ENCODE results near the gene WNT8B.

DNA sequence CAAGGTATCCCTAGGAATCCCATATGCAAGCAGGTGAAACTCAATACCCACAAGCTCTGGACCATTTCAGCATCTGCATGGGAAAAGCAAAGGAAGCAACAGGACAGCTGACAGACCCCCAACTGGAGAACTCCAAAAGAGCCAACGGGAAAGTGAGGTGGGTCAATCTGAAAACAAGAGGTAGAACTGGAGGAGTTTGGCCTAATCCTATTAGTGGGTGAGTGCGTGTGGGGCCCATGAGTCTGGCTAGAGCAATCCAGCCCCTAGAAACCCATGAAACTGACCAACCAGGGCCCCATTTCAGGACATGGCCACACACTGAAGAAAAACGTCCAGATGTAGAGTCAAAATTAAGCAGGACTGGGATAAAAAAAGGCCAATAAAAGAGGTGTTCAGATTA, 26.6 kb upstream of the WNT8B start:
- TF ChIP-seq CTCF (IDR thresholded peaks at IDR 0.05) (no peak), POLR2A (IDR thresholded peaks at IDR 0.05) (no peak)

Data from uterus (tissue), 2 donors.